GM12878 (cell line): ENCODE results near the gene PNPLA5. TPM values are rescaled to one million over a fixed set of nuclear protein-coding genes. Genes with fewer than 3 reads are reported as not detected.

Experiments used
- ATAC-seq: fragments of 200-7000 bp; cut with Tn5 transposase; 3 replicates; pipeline ENCODE4 v1.9.1; 2020; ENCODE audit warnings: mild to moderate bottlenecking, moderate library complexity
- BruUV-seq: library from RNA; stranded (reverse); fragments of 400-500 nt; replicated peaks from 2 replicates; lab custom pipeline; 2021; lab: Mats Ljungman, UMichigan
- CTCF ChIA-PET: fragments of 300-600 bp; sonication (Branson Sonifier 250); formaldehyde crosslinking; extraction: SDS; loops from one replicate; lab custom pipeline; 2021; ENCODE audit warnings: inconsistent platforms; lab: Yijun Ruan, JAX
- POLR2A ChIA-PET: fragments of 350-600 bp; formaldehyde crosslinking; extraction: SDS; loops from one replicate; lab custom pipeline; 2021; ENCODE audit warnings: inconsistent platforms; lab: Charles Lee
- RAD21 ChIA-PET: fragments of 300-600 bp; sonication (Branson Sonifier 250); formaldehyde crosslinking; loops from one replicate; lab custom pipeline; 2023; ENCODE audit warnings: antibody characterized with exemption; ENCODE audit not compliant: unreplicated experiment; lab: Charles Lee
- SMC1A ChIA-PET: fragments of 300-600 bp; sonication (Branson Sonifier 250); formaldehyde crosslinking; loops from one replicate; lab custom pipeline; 2023; ENCODE audit not compliant: unreplicated experiment, uncharacterized antibody; lab: Charles Lee
- DNase-seq: peaks from one replicate; pipeline ENCODE4 v3.0.0-alpha.2; 2011; ENCODE audit warnings: low read depth, low spot score
- FAIRE-seq: peaks from 3 replicates; lab custom pipeline; 2011; peaks lifted over from hg19 to GRCh38; lab: Jason Lieb, UNC
- H2AFZ ChIP-seq: 2 replicates; pipeline ENCODE4 v1.6.0; 2011; ENCODE audit warnings: low read depth, low read length, control low read depth; ENCODE audit not compliant: control insufficient read depth
- H3K27ac ChIP-seq: 2 replicates; pipeline ENCODE4 v1.5.1; 2011; ENCODE audit warnings: control low read depth; ENCODE audit not compliant: control insufficient read depth, insufficient read depth
- H3K27me3 ChIP-seq, 2 experiments: replicated peaks in 1 of 2; 2 replicates each; pipeline versions ENCODE4 v1.6.0 to v1.6.1; 2011; ENCODE audit warnings: low read length in 1 of 2; ENCODE audit not compliant: control insufficient read depth in 2 of 2, insufficient read depth in 2 of 2
- H3K36me3 ChIP-seq, 2 experiments: 2 replicates each; pipeline ENCODE4 v1.5.1; 2011; ENCODE audit warnings: low read length in 1 of 2; ENCODE audit not compliant: control insufficient read depth in 2 of 2, insufficient read depth in 2 of 2
- H3K4me1 ChIP-seq: 2 replicates; pipeline ENCODE4 v1.6.1; 2011; ENCODE audit warnings: mild to moderate bottlenecking, low read length, moderate library complexity, mixed read lengths; ENCODE audit not compliant: control insufficient read depth, insufficient read depth
- H3K4me2 ChIP-seq: 2 replicates; pipeline ENCODE4 v1.6.0; 2011; ENCODE audit warnings: control low read depth; ENCODE audit not compliant: control insufficient read depth, insufficient read depth
- H3K4me3 ChIP-seq: fragments of 200-600 bp; sonication (generic); 2 replicates; pipeline ENCODE4 v1.5.1; 2016
- H3K79me2 ChIP-seq: 2 replicates; pipeline ENCODE4 v1.6.0; 2011; ENCODE audit warnings: low read length; ENCODE audit not compliant: control insufficient read depth, insufficient read depth
- H3K9ac ChIP-seq: 2 replicates; pipeline ENCODE4 v1.8.0; 2011; ENCODE audit warnings: low read length, control low read depth, mixed read lengths; ENCODE audit not compliant: control insufficient read depth, insufficient read depth
- H3K9me3 ChIP-seq: replicated peaks from 3 replicates; pipeline ENCODE4 v1.5.1; 2011; ENCODE audit warnings: mild to moderate bottlenecking, low read length; ENCODE audit not compliant: control insufficient read depth, insufficient read depth
- H4K20me1 ChIP-seq: 2 replicates; pipeline ENCODE4 v1.6.0; 2011; ENCODE audit not compliant: control insufficient read depth, insufficient read depth
- ELK1 ChIP-seq: IDR thresholded peaks from 2 replicates; pipeline ENCODE4 v1.6.1; 2012; ENCODE audit warnings: low read depth, low read length, improper control_type of control experiment
- IRF5 ChIP-seq: fragments of 450-650 bp; IDR thresholded peaks from 2 replicates; pipeline ENCODE4 v1.6.1; 2017; ENCODE audit warnings: borderline replicate concordance
- KLF5 ChIP-seq: fragments of 450-650 bp; IDR thresholded peaks from 2 replicates; pipeline ENCODE4 v1.6.1; 2014; ENCODE audit warnings: mild to moderate bottlenecking; ENCODE audit not compliant: partially characterized antibody
- NFYA ChIP-seq: IDR thresholded peaks from 2 replicates; pipeline ENCODE4 v1.6.1; 2011; ENCODE audit warnings: low read depth, mild to moderate bottlenecking, low read length, improper control_type of control experiment, borderline replicate concordance
- TARDBP ChIP-seq: IDR thresholded peaks from 2 replicates; pipeline ENCODE4 v1.6.1; 2016; ENCODE audit warnings: borderline replicate concordance
- ZNF384 ChIP-seq: IDR thresholded peaks from 2 replicates; pipeline ENCODE4 v1.6.1; 2012; ENCODE audit warnings: low read depth, mild to moderate bottlenecking, low read length, improper control_type of control experiment, borderline replicate concordance
- ZNF592 ChIP-seq: fragments of 450-650 bp; IDR thresholded peaks from 2 replicates; pipeline ENCODE4 v1.6.1; 2017; ENCODE audit warnings: mild to moderate bottlenecking, moderate library complexity
- WGBS: methylation state at CpG from one replicate; pipeline ENCODE4 v1.1.6; 2016; ENCODE audit warnings: low lambda C conversion rate; ENCODE audit not compliant: insufficient replicate concordance, insufficient coverage; ENCODE audit errors: missing lambda C conversion rate; 5-methylcytosine and 5-hydroxymethylcytosine counted together
- in situ Hi-C: fragments of 300-500 bp; cut with MboI; formaldehyde crosslinking; loops from 9 replicates; pipeline ENCODE4 v1.14.3; 2018; ENCODE audit warnings: mixed read lengths
- intact Hi-C: fragments of 100-400 bp; cut with micrococcal nuclease; formaldehyde crosslinking; loops from one replicate; pipeline ENCODE4 v1.14.2; 2022; ENCODE audit not compliant: unreplicated experiment
- polyA plus RNA-seq, 11 experiments: library from polyadenylated mRNA; depleted of rRNA in 4 of 11; unstranded in 6 of 11; stranded (reverse) in 5 of 11; fragments of >200 nt; fragmentation: Nextera tagmentation in 4 of 11; fragmentation: Illumina TruSeq in 1 of 11; extraction: Ambion mirVana in 4 of 11; extraction: Trizol in 1 of 11; gene quantifications; 1 replicate in 1 of 11; 2 replicates in 10 of 11; pipeline versions ENCODE4 v1.2.1 to v1.2.3, GENCODE V29; 2011 to 2016; ENCODE audit warnings: inconsistent platforms in 2 of 11, missing spikeins in 2 of 11, low read depth in 1 of 11
- total RNA-seq, 4 experiments: library from RNA; depleted of rRNA in 3 of 4; stranded (reverse); fragments of >200 nt in 3 of 4; fragmentation: Illumina TruSeq in 1 of 4; extraction: Trizol in 1 of 4; gene quantifications; 2 replicates each; pipeline versions ENCODE4 v1.2.1 to v1.2.3, GENCODE V29; 2013 to 2021
- TF ChIP-seq, protein P1 (sequence below): IDR thresholded peaks from 2 replicates; pipeline ENCODE4 v1.6.1; 2012; ENCODE audit warnings: improper control_type of control experiment, low read depth, low read length; ENCODE audit not compliant: insufficient replicate concordance
- TF ChIP-seq, protein P2 (sequence below): fragments of 450-650 bp; IDR thresholded peaks from 2 replicates; pipeline ENCODE4 v1.6.1; 2016; ENCODE audit warnings: mild to moderate bottlenecking

The PNPLA5 gene
- total and polyA plus RNA-seq, 10 of the 15 experiments (the other 5 are each of a cell fraction or from before 2014, with no cell fraction given) = not detected

GRCh38 chr22:43843783-43844530 lies 47.9 kb downstream of the PNPLA5 start:
- in situ Hi-C loops = no loop called here
- SMC1A ChIA-PET = no interaction called here
- H2AFZ ChIP-seq = no peak overlapping the region
- intact Hi-C loops = no loop called here
- H3K36me3 ChIP-seq = no peaks in the 10 kb centered on the region
- H3K27me3 ChIP-seq = peaks cover 3% of the 10 kb centered on the region in 2 experiments; a peak in 3 of 4 replicates
- H3K4me3 ChIP-seq = no peak overlapping the region
- no peak overlapping the region for H3K27ac ChIP-seq
- no TSS peak for BruUV-seq
- H3K4me1 ChIP-seq = no peaks in the 10 kb centered on the region
- H3K9me3 ChIP-seq = no peaks in the 10 kb centered on the region
- CTCF ChIA-PET = no interaction called here
- WGBS = 42% methylated on average over 21 of the region's 21 CpGs
- no peak overlapping the region for H3K9ac ChIP-seq
- no peaks in the 10 kb centered on the region for H4K20me1 ChIP-seq
- POLR2A ChIA-PET = no interaction called here
- no peaks in the 10 kb centered on the region for H3K79me2 ChIP-seq
- ATAC-seq (no peak), FAIRE-seq (no peak), DNase-seq (no peak)
- H3K4me2 ChIP-seq = no peak overlapping the region
- RAD21 ChIA-PET = no interaction called here
- no peak for TF ChIP-seq TARDBP
- no peak for TF ChIP-seq ELK1
- no peak for TF ChIP-seq ZNF384
- TF ChIP-seq, protein P1, sequence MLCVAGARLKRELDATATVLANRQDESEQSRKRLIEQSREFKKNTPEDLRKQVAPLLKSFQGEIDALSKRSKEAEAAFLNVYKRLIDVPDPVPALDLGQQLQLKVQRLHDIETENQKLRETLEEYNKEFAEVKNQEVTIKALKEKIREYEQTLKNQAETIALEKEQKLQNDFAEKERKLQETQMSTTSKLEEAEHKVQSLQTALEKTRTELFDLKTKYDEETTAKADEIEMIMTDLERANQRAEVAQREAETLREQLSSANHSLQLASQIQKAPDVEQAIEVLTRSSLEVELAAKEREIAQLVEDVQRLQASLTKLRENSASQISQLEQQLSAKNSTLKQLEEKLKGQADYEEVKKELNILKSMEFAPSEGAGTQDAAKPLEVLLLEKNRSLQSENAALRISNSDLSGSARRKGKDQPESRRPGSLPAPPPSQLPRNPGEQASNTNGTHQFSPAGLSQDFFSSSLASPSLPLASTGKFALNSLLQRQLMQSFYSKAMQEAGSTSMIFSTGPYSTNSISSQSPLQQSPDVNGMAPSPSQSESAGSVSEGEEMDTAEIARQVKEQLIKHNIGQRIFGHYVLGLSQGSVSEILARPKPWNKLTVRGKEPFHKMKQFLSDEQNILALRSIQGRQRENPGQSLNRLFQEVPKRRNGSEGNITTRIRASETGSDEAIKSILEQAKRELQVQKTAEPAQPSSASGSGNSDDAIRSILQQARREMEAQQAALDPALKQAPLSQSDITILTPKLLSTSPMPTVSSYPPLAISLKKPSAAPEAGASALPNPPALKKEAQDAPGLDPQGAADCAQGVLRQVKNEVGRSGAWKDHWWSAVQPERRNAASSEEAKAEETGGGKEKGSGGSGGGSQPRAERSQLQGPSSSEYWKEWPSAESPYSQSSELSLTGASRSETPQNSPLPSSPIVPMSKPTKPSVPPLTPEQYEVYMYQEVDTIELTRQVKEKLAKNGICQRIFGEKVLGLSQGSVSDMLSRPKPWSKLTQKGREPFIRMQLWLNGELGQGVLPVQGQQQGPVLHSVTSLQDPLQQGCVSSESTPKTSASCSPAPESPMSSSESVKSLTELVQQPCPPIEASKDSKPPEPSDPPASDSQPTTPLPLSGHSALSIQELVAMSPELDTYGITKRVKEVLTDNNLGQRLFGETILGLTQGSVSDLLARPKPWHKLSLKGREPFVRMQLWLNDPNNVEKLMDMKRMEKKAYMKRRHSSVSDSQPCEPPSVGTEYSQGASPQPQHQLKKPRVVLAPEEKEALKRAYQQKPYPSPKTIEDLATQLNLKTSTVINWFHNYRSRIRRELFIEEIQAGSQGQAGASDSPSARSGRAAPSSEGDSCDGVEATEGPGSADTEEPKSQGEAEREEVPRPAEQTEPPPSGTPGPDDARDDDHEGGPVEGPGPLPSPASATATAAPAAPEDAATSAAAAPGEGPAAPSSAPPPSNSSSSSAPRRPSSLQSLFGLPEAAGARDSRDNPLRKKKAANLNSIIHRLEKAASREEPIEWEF = no peak
- no peak for TF ChIP-seq KLF5
- no peak for TF ChIP-seq IRF5
- TF ChIP-seq ZNF592 = no peak
- no peak for TF ChIP-seq NFYA
- TF ChIP-seq, protein P2, sequence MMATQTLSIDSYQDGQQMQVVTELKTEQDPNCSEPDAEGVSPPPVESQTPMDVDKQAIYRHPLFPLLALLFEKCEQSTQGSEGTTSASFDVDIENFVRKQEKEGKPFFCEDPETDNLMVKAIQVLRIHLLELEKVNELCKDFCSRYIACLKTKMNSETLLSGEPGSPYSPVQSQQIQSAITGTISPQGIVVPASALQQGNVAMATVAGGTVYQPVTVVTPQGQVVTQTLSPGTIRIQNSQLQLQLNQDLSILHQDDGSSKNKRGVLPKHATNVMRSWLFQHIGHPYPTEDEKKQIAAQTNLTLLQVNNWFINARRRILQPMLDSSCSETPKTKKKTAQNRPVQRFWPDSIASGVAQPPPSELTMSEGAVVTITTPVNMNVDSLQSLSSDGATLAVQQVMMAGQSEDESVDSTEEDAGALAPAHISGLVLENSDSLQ = no peak
